ENCODE data around the gene SCAF4.
A peak's percentile ranks its signal among the peaks of the same experiment; 100 is the strongest.

The SCAF4 gene

GRCh38 chr21:31710586-31710985, 21.3 kb downstream of the SCAF4 start:
- peak; percentile 22 to 45 for DNase-seq

- no peak for DNase-seq
Measured at GRCh38 chr21:31708541-31708940, 23.4 kb downstream of the SCAF4 start.

GRCh38 chr21:31707499-31707898, 24.4 kb downstream of the SCAF4 start:
- no peak for DNase-seq

GRCh38 chr21:31706562-31706961, 25.4 kb downstream of the SCAF4 start:
- DNase-seq = no peak

GRCh38 chr21:31700040-31700439, 31.9 kb downstream of the SCAF4 start:
- no peak for DNase-seq

- no peak for DNase-seq
Measured at GRCh38 chr21:31698461-31698860, 33.5 kb downstream of the SCAF4 start.

GRCh38 chr21:31696424-31696823, 35.5 kb downstream of the SCAF4 start:
- no peak for DNase-seq

- no peak for DNase-seq
Measured at GRCh38 chr21:31693222-31693621, 38.7 kb downstream of the SCAF4 start.

- no peak for DNase-seq
Measured at GRCh38 chr21:31688603-31689368, 43.1 kb downstream of the SCAF4 start.

- no peak for DNase-seq
Measured at GRCh38 chr21:31687108-31687507, 44.8 kb downstream of the SCAF4 start.

GRCh38 chr21:31686272-31686915, 45.5 kb downstream of the SCAF4 start:
- DNase-seq = no peak

GRCh38 chr21:31684918-31685317, 47.0 kb downstream of the SCAF4 start:
- DNase-seq = no peak

GRCh38 chr21:31683029-31683428, 48.9 kb downstream of the SCAF4 start:
- no peak for DNase-seq

GRCh38 chr21:31682620-31683019, 49.3 kb downstream of the SCAF4 start:
- no peak for DNase-seq

- no peak for DNase-seq
Measured at GRCh38 chr21:31678478-31678877, 53.4 kb downstream of the SCAF4 start.

- no peak for DNase-seq
Measured at GRCh38 chr21:31677047-31677446, 54.9 kb downstream of the SCAF4 start.

- DNase-seq = no peak
Measured at GRCh38 chr21:31675960-31676359, 56.0 kb downstream of the SCAF4 start.

- DNase-seq = no peak
Measured at GRCh38 chr21:31675318-31675717, 56.6 kb downstream of the SCAF4 start.

- DNase-seq = no peak
Measured at GRCh38 chr21:31673321-31673912, 58.5 kb downstream of the SCAF4 start.

- no peak for DNase-seq
Measured at GRCh38 chr21:31671931-31672330, 60.0 kb downstream of the SCAF4 start.

- no peak for DNase-seq
Measured at GRCh38 chr21:31671146-31671716, 60.7 kb downstream of the SCAF4 start.

GRCh38 chr21:31670070-31670469, 61.8 kb downstream of the SCAF4 start:
- no peak for DNase-seq

- no peak for DNase-seq
Measured at GRCh38 chr21:31668651-31669491, 63.0 kb downstream of the SCAF4 start.
